Panc1 (cell line): Measurements from ENCODE around the gene VWA7. TPM values are rescaled to one million over a fixed set of nuclear protein-coding genes. Genes with fewer than 3 reads are reported as not detected.

ENCODE experiments used
- ATAC-seq: fragments of 200-7000 bp; cut with Tn5 transposase; 2 replicates; pipeline ENCODE4 v1.9.1; 2020; ENCODE audit warnings: mild to moderate bottlenecking, moderate library complexity
- BruUV-seq: library from RNA; stranded (reverse); fragments of 400-500 nt; replicated peaks from 2 replicates; lab custom pipeline; 2021; lab: Mats Ljungman, UMichigan
- CTCF ChIA-PET: fragments of 300-600 bp; sonication (Branson Sonifier 250); formaldehyde crosslinking; loops from one replicate; lab custom pipeline; 2022; ENCODE audit warnings: antibody characterized with exemption; lab: Charles Lee
- POLR2A ChIA-PET: fragments of 300-600 bp; sonication (Branson Sonifier 250); formaldehyde crosslinking; loops from one replicate; lab custom pipeline; 2022; ENCODE audit warnings: antibody characterized with exemption; lab: Charles Lee
- DNase-seq: peaks from one replicate; pipeline ENCODE4 v3.0.0-alpha.2; 2010; ENCODE audit warnings: low read depth, low spot score
- H3K27ac ChIP-seq: 2 replicates; pipeline ENCODE4 v1.5.1; 2011; ENCODE audit warnings: mild to moderate bottlenecking, low read length, inconsistent platforms
- H3K27me3 ChIP-seq: fragments of 200-500 bp; sonication (Bioruptor generic); 2 replicates; pipeline ENCODE4 v1.6.0; 2014; ENCODE audit warnings: low read length, inconsistent platforms; ENCODE audit not compliant: control insufficient read depth, insufficient read depth
- H3K36me3 ChIP-seq: fragments of 200-500 bp; sonication (Bioruptor generic); 2 replicates; pipeline ENCODE4 v1.5.1; 2014; ENCODE audit warnings: inconsistent platforms, mild to moderate bottlenecking, low read length, moderate library complexity; ENCODE audit not compliant: control insufficient read depth, insufficient read depth
- H3K4me1 ChIP-seq: 2 replicates; pipeline ENCODE4 v1.5.1; 2011; ENCODE audit warnings: inconsistent platforms, mild to moderate bottlenecking, low read length, moderate library complexity; ENCODE audit not compliant: control insufficient read depth, insufficient read depth
- H3K4me3 ChIP-seq, 2 experiments: 2 replicates each; pipeline ENCODE4 v1.5.1; 2011 to 2012; ENCODE audit warnings: low read depth in 2 of 2, low read length in 2 of 2, mild to moderate bottlenecking in 2 of 2, inconsistent platforms in 1 of 2, moderate library complexity in 1 of 2
- H3K9me3 ChIP-seq: fragments of 200-500 bp; sonication (Bioruptor generic); 2 replicates; pipeline ENCODE4 v1.5.1; 2014; ENCODE audit warnings: low read depth, mild to moderate bottlenecking, inconsistent platforms, low read length, moderate library complexity; ENCODE audit not compliant: control insufficient read depth, insufficient read depth
- POLR2AphosphoS5 ChIP-seq: IDR thresholded peaks from 2 replicates; pipeline ENCODE4 v1.6.1; 2012; ENCODE audit warnings: mild to moderate bottlenecking, low read depth, low read length, moderate library complexity
- SIN3A ChIP-seq: IDR thresholded peaks from 2 replicates; pipeline ENCODE4 v1.6.1; 2012; ENCODE audit warnings: low read depth, mild to moderate bottlenecking, low read length, moderate library complexity, borderline replicate concordance; ENCODE audit not compliant: insufficient read depth
- TCF7L2 ChIP-seq: IDR thresholded peaks from 2 replicates; pipeline ENCODE4 v1.6.1; 2011; ENCODE audit warnings: mild to moderate bottlenecking, low read depth, low read length, inconsistent platforms
- in situ Hi-C: cut with HindIII; loops from 2 replicates; pipeline ENCODE4 v1.10.0; 2016; ENCODE audit warnings: low sequenced_read_pairs, low pct_unique_long_range_greater_than_20kb
- intact Hi-C: fragments of 100-400 bp; cut with micrococcal nuclease; formaldehyde crosslinking; loops from one replicate; pipeline ENCODE4 v1.10.0; 2022; ENCODE audit not compliant: unreplicated experiment
- total RNA-seq: library from RNA; stranded (reverse); gene quantifications from one replicate; pipeline ENCODE4 v1.2.1, GENCODE V29; 2021; ENCODE audit not compliant: unreplicated experiment
- TF ChIP-seq, protein P1 (sequence below), 2 experiments: IDR thresholded peaks; 2 replicates each; pipeline ENCODE4 v1.6.1; 2011 to 2012; ENCODE audit warnings: low read depth in 2 of 2, control low read depth in 1 of 2, low read length in 1 of 2, mild to moderate bottlenecking in 1 of 2, moderate library complexity in 1 of 2; ENCODE audit not compliant: insufficient read depth in 1 of 2
- TF ChIP-seq, protein P2 (sequence below): fragments of 450-650 bp; IDR thresholded peaks from 2 replicates; pipeline ENCODE4 v1.5.1; 2017; ENCODE audit warnings: mild to moderate bottlenecking

Gene VWA7
- total RNA-seq, 1 experiment from 2014 or later = 4.3 TPM

DNA sequence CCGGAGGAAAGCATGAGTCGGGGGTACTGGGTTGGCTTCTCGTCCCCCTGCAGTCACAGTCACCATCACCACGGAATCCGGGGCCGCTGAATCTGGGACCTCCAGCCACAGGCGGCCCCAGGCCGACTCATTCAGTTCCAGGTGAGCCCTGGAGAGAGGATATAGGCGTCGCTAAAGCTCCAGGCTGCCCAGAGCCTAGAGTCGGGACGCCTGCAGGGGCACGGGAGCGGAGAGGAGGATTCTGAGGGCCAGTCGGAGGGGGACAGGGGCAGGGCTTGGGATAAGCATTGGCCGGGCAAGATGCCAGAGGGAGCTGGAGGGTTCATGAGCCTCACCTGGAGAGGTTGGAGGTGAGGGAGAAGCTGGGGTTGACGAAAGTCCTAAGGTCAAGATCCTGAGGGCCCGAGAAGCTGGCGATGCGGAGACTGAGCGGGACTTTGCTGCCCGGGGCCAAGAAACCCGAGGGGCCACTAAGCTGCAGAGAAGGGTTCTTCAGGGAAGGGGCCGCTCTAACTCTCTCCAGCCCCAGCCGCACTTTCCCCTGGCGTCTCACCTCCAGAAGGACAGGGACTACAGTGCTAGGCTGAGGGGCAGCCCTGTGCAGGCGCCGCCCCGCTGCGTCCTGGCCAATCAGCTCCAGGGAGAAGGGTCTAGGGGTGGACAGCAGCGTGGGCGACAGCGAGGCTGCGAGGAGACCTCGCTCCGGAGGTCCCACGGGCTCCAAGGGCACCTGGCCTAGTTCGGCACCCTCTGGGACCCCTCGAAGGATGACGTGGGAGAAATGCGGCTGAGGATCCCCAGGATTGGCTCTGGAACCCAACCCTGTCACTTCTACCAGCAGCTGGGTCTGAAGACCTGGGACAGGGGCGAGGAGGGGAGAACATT lies 11.0 kb downstream of the VWA7 start:
- no peak overlapping the region for H3K27ac ChIP-seq
- POLR2A ChIA-PET = no interaction called here

DNA sequence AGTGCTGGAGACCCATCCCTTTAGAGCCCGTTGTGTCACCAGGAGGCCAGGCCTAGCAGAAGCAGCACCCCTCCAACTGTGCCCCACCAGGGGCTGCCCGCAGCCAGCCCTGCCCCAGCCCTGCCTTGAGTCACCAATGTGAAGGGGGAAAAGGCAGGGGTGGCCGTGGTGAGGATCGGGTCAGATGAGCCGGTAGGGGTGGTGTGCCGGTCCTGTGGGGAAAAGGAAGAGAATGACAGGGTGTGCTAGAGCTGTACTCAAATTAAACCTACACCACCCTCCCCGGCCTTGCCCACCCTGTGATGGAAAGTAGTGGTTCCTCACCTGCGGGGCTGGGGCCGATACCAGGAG lies 11.6 kb downstream of the VWA7 start:
- ATAC-seq (no peak), DNase-seq (no peak)
- Histone ChIP-seq H3K27me3 (no peaks in the 10 kb centered on the region), H3K4me1 (no peaks in the 10 kb centered on the region), H3K36me3 (no peaks in the 10 kb centered on the region), H3K4me3 (no peak overlapping the region), H3K9me3 (no peaks in the 10 kb centered on the region), H3K27ac (no peak overlapping the region)
- TF ChIP-seq SIN3A (no peak), POLR2AphosphoS5 (no peak)
- TF ChIP-seq, protein P1, sequence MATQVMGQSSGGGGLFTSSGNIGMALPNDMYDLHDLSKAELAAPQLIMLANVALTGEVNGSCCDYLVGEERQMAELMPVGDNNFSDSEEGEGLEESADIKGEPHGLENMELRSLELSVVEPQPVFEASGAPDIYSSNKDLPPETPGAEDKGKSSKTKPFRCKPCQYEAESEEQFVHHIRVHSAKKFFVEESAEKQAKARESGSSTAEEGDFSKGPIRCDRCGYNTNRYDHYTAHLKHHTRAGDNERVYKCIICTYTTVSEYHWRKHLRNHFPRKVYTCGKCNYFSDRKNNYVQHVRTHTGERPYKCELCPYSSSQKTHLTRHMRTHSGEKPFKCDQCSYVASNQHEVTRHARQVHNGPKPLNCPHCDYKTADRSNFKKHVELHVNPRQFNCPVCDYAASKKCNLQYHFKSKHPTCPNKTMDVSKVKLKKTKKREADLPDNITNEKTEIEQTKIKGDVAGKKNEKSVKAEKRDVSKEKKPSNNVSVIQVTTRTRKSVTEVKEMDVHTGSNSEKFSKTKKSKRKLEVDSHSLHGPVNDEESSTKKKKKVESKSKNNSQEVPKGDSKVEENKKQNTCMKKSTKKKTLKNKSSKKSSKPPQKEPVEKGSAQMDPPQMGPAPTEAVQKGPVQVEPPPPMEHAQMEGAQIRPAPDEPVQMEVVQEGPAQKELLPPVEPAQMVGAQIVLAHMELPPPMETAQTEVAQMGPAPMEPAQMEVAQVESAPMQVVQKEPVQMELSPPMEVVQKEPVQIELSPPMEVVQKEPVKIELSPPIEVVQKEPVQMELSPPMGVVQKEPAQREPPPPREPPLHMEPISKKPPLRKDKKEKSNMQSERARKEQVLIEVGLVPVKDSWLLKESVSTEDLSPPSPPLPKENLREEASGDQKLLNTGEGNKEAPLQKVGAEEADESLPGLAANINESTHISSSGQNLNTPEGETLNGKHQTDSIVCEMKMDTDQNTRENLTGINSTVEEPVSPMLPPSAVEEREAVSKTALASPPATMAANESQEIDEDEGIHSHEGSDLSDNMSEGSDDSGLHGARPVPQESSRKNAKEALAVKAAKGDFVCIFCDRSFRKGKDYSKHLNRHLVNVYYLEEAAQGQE (IDR thresholded peaks at IDR 0.05; ENCODE audit: insufficient read depth in 1 of 2, low read depth in 2 of 2, low read length in 1 of 2) = no peak
- in situ Hi-C loops (no loop called here), intact Hi-C loops (no loop called here)
- ChIA-PET CTCF (no interaction called here), POLR2A (no interaction called here)
- BruUV-seq = no TSS peak

More for the DNA sequence above, 11.0 kb downstream of the VWA7 start:
- in situ Hi-C loops (no loop called here), intact Hi-C loops (no loop called here)
- BruUV-seq = no TSS peak
- H3K4me3 ChIP-seq = no peak overlapping the region
- DNase-seq (no peak), ATAC-seq (no peak)
- no peaks in the 10 kb centered on the region for H3K4me1 ChIP-seq
- no peaks in the 10 kb centered on the region for H3K27me3 ChIP-seq
- no peak for TF ChIP-seq SIN3A
- TF ChIP-seq, protein P2, sequence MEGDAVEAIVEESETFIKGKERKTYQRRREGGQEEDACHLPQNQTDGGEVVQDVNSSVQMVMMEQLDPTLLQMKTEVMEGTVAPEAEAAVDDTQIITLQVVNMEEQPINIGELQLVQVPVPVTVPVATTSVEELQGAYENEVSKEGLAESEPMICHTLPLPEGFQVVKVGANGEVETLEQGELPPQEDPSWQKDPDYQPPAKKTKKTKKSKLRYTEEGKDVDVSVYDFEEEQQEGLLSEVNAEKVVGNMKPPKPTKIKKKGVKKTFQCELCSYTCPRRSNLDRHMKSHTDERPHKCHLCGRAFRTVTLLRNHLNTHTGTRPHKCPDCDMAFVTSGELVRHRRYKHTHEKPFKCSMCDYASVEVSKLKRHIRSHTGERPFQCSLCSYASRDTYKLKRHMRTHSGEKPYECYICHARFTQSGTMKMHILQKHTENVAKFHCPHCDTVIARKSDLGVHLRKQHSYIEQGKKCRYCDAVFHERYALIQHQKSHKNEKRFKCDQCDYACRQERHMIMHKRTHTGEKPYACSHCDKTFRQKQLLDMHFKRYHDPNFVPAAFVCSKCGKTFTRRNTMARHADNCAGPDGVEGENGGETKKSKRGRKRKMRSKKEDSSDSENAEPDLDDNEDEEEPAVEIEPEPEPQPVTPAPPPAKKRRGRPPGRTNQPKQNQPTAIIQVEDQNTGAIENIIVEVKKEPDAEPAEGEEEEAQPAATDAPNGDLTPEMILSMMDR = no peak
- TF ChIP-seq, protein P1 (IDR thresholded peaks at IDR 0.05; ENCODE audit: insufficient read depth in 1 of 2, low read depth in 2 of 2, low read length in 1 of 2) = no peak
- no peak for TF ChIP-seq TCF7L2
- no peak for TF ChIP-seq POLR2AphosphoS5
- H3K36me3 ChIP-seq = no peaks in the 10 kb centered on the region
- CTCF ChIA-PET = no interaction called here
- H3K9me3 ChIP-seq = no peaks in the 10 kb centered on the region
